HepG2 (cell line): ENCODE measurements around the gene PELI3. TPM values are rescaled to one million over a fixed set of nuclear protein-coding genes. Genes with fewer than 3 reads are reported as not detected.

Experiments
- ADNP ChIP-seq: sonication (generic); formaldehyde crosslinking; IDR thresholded peaks from 2 replicates; pipeline ENCODE4 v1.4.0; 2020; ENCODE audit warnings: missing genetic modification reagents
- AKAP8 ChIP-seq: sonication (generic); formaldehyde crosslinking; IDR thresholded peaks from 2 replicates; pipeline ENCODE4 v1.5.1; 2020; ENCODE audit warnings: mild to moderate bottlenecking, missing genetic modification reagents
- ARID4A ChIP-seq: sonication (generic); formaldehyde crosslinking; IDR thresholded peaks from 2 replicates; pipeline ENCODE4 v1.5.0; 2020; ENCODE audit warnings: mild to moderate bottlenecking, missing genetic modification reagents, borderline replicate concordance
- CBX5 ChIP-seq: sonication (generic); formaldehyde crosslinking; IDR thresholded peaks from 2 replicates; pipeline ENCODE4 v1.4.0; 2020; ENCODE audit warnings: missing genetic modification reagents, borderline replicate concordance
- CHCHD3 ChIP-seq: sonication (generic); formaldehyde crosslinking; IDR thresholded peaks from 2 replicates; pipeline ENCODE4 v1.8.0; 2022; ENCODE audit warnings: mild to moderate bottlenecking, missing genetic modification reagents, moderate library complexity
- GFI1 ChIP-seq: sonication (generic); formaldehyde crosslinking; IDR thresholded peaks from 2 replicates; pipeline ENCODE4 v1.5.0; 2020; ENCODE audit warnings: missing genetic modification reagents, mild to moderate bottlenecking, borderline replicate concordance
- HIVEP1 ChIP-seq: sonication (generic); formaldehyde crosslinking; IDR thresholded peaks from 2 replicates; pipeline ENCODE4 v1.4.0; 2020; ENCODE audit warnings: mild to moderate bottlenecking, missing genetic modification reagents
- MLLT10 ChIP-seq: sonication (generic); formaldehyde crosslinking; IDR thresholded peaks from 2 replicates; pipeline ENCODE4 v1.4.0; 2020; ENCODE audit warnings: missing genetic modification reagents
- MNT ChIP-seq: fragments of 450-650 bp; IDR thresholded peaks from 2 replicates; pipeline ENCODE4 v1.6.1; 2016
- NFATC3 ChIP-seq: sonication (generic); formaldehyde crosslinking; IDR thresholded peaks from 2 replicates; pipeline ENCODE4 v1.5.1; 2020; ENCODE audit warnings: mild to moderate bottlenecking, missing genetic modification reagents
- NR3C1 ChIP-seq: sonication (generic); formaldehyde crosslinking; IDR thresholded peaks from 2 replicates; pipeline ENCODE4 v1.4.0; 2020; ENCODE audit warnings: missing genetic modification reagents
- PTBP1 ChIP-seq: fragments of 200-400 bp; formaldehyde crosslinking; IDR thresholded peaks from 2 replicates; pipeline ENCODE4 v1.6.1; 2018; ENCODE audit warnings: low read length, low read depth; ENCODE audit not compliant: poor library complexity, severe bottlenecking
- SNAPC5 ChIP-seq: sonication (generic); formaldehyde crosslinking; IDR thresholded peaks from 2 replicates; pipeline ENCODE4 v1.8.1; 2023; ENCODE audit warnings: mild to moderate bottlenecking, missing genetic modification reagents, borderline replicate concordance
- SRSF4 ChIP-seq: fragments of 200-400 bp; formaldehyde crosslinking; IDR thresholded peaks from one replicate; pipeline ENCODE4 v1.6.1; 2018; ENCODE audit warnings: mild to moderate bottlenecking, low read depth, low read length, moderate library complexity; ENCODE audit not compliant: poor library complexity, severe bottlenecking
- TERF1 ChIP-seq: sonication (generic); formaldehyde crosslinking; IDR thresholded peaks from 2 replicates; pipeline ENCODE4 v1.8.0; 2022; ENCODE audit warnings: mild to moderate bottlenecking, missing genetic modification reagents, moderate library complexity
- TGIF2 ChIP-seq: IDR thresholded peaks from 2 replicates; pipeline ENCODE4 v1.6.1; 2016; ENCODE audit warnings: control low read depth, missing compliant biosample characterization
- TOE1 ChIP-seq: sonication (generic); formaldehyde crosslinking; IDR thresholded peaks from 2 replicates; pipeline ENCODE4 v1.4.0; 2020; ENCODE audit warnings: mild to moderate bottlenecking, missing genetic modification reagents
- ZNF12 ChIP-seq: sonication (generic); formaldehyde crosslinking; IDR thresholded peaks from 2 replicates; pipeline ENCODE4 v1.5.0; 2020; ENCODE audit warnings: missing genetic modification reagents
- ZNF446 ChIP-seq: sonication (generic); formaldehyde crosslinking; IDR thresholded peaks from 2 replicates; pipeline ENCODE4 v1.5.0; 2020; ENCODE audit warnings: mild to moderate bottlenecking, missing genetic modification reagents
- ZNF572 ChIP-seq: sonication (generic); formaldehyde crosslinking; IDR thresholded peaks from 2 replicates; pipeline ENCODE4 v1.5.1; 2020; ENCODE audit warnings: mild to moderate bottlenecking, missing genetic modification reagents
- ZNF737 ChIP-seq: sonication (generic); formaldehyde crosslinking; IDR thresholded peaks from 2 replicates; pipeline ENCODE4 v1.5.0; 2020; ENCODE audit warnings: missing genetic modification reagents, mild to moderate bottlenecking, borderline replicate concordance
- ZSCAN12 ChIP-seq: sonication (generic); formaldehyde crosslinking; IDR thresholded peaks from 2 replicates; pipeline ENCODE4 v1.9.0; 2021; ENCODE audit warnings: mild to moderate bottlenecking, missing genetic modification reagents
- ZSCAN21 ChIP-seq: sonication (generic); formaldehyde crosslinking; IDR thresholded peaks from 2 replicates; pipeline ENCODE4 v1.8.0; 2022; ENCODE audit warnings: mild to moderate bottlenecking, missing genetic modification reagents, moderate library complexity, borderline replicate concordance
- polyA plus RNA-seq, 8 experiments: library from polyadenylated mRNA; depleted of rRNA in 3 of 8; stranded (reverse) in 7 of 8; unstranded in 1 of 8; fragments of >200 nt; fragmentation: Illumina TruSeq in 4 of 8; extraction: Trizol in 4 of 8; gene quantifications; 2 replicates each; pipeline versions ENCODE4 v1.2.1 to v1.2.3, GENCODE V29; 2011 to 2016; ENCODE audit warnings: low read depth in 4 of 8, missing spikeins in 1 of 8, mixed read lengths in 1 of 8; ENCODE audit not compliant: insufficient read depth in 1 of 8
- total RNA-seq, 5 experiments: library from RNA; depleted of rRNA; stranded (reverse); fragments of >200 nt; fragmentation: Illumina TruSeq; extraction: Trizol; gene quantifications; 2 replicates each; pipeline ENCODE4 v1.2.3, GENCODE V29; 2016; ENCODE audit warnings: low read depth in 1 of 5

Gene PELI3
- total and polyA plus RNA-seq, 2 of the 13 experiments (the other 11 are each of a cell fraction or from before 2014, with no cell fraction given) = 2.0 to 4.0 TPM

GRCh38 chr11:66421492-66422205 is 45.1 kb upstream of the PELI3 start (continued):
- TF ChIP-seq ARID4A (CRISPR knock-in tag) (peak; percentile 100), PTBP1 (peak; percentile 97), ADNP (CRISPR knock-in tag) (peak; percentile 99), ZNF572 (CRISPR knock-in tag) (peak; percentile 100), MLLT10 (CRISPR knock-in tag) (peak; percentile 100), NR3C1 (CRISPR knock-in tag) (peak; percentile 100), ZNF737 (CRISPR knock-in tag) (peak; percentile 100), TOE1 (CRISPR knock-in tag) (peak; percentile 100), NFATC3 (CRISPR knock-in tag) (peak; percentile 100), TGIF2 (peak; percentile 100), AKAP8 (CRISPR knock-in tag) (peak; percentile 100), SNAPC5 (peak; percentile 99), GFI1 (CRISPR knock-in tag) (peak; percentile 100), CBX5 (CRISPR knock-in tag) (peak; percentile 100), SRSF4 (no peak), TERF1 (CRISPR knock-in tag) (peak; percentile 100), CHCHD3 (CRISPR knock-in tag) (peak; percentile 100), ZSCAN21 (CRISPR knock-in tag) (peak; percentile 100), MNT (peak; percentile 83), ZNF12 (CRISPR knock-in tag) (peak; percentile 100), ZSCAN12 (CRISPR knock-in tag) (peak; percentile 100), ZNF446 (CRISPR knock-in tag) (peak; percentile 100), HIVEP1 (peak; percentile 100)
